Kidney epithelial cell (primary cell): ENCODE results near the gene IL36A. TPM values are rescaled to one million over a fixed set of nuclear protein-coding genes. Genes with fewer than 3 reads are reported as not detected.

ENCODE experiments used
- DNase-seq: peaks from one replicate; pipeline ENCODE4 v3.0.0-alpha.2; 2010; ENCODE audit warnings: low read depth
- H3K27me3 ChIP-seq: 2 replicates; pipeline ENCODE4 v1.6.0; 2011; ENCODE audit warnings: low read length; ENCODE audit not compliant: control insufficient read depth, insufficient read depth
- H3K36me3 ChIP-seq: 2 replicates; pipeline ENCODE4 v1.5.1; 2011; ENCODE audit warnings: low read length; ENCODE audit not compliant: control insufficient read depth, insufficient read depth
- H3K4me3 ChIP-seq: 2 replicates; pipeline ENCODE4 v1.5.1; 2011; ENCODE audit warnings: low read depth, mild to moderate bottlenecking, control low read depth, low read length
- CTCF ChIP-seq: IDR thresholded peaks from 2 replicates; pipeline ENCODE4 v1.5.1; 2011; ENCODE audit warnings: mild to moderate bottlenecking, moderate library complexity, low read length, control low read depth, inconsistent platforms; ENCODE audit not compliant: insufficient read depth, poor library complexity, severe bottlenecking
- total RNA-seq: library from RNA; depleted of rRNA; stranded (reverse); fragments of >200 nt; gene quantifications from 2 replicates; pipeline ENCODE4 v1.2.3, GENCODE V29; 2015

IL36A gene
- total RNA-seq, 1 donor from 2014 or later, result not detected

DNA sequence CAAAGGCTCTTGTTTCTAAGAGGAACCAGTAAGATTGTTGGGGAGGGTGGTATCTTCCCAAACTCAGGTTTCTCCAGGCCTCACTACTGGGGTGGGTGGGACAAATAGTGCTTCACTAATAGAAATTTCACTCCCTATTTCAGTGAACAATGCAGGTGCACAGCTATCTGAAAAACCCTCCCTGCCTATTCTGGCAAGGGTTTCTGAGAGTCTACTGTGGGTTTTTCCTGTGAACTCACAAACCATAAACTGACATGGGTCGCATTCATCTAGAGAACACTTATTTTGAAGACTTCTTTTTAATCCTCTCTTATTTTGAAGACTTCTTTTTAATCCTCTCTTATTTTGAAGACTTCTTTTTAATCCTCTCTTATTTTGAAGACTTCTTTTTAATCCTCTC is 4.4 kb downstream of the IL36A start:
- no peak for DNase-seq
- H3K36me3 ChIP-seq, result no peaks in the 10 kb centered on the region
- no peak overlapping the region for H3K4me3 ChIP-seq
- no peaks in the 10 kb centered on the region for H3K27me3 ChIP-seq
- TF ChIP-seq CTCF, result no peak

- no peak for DNase-seq
- TF ChIP-seq CTCF, result no peak
- no peak overlapping the region for H3K4me3 ChIP-seq
- H3K36me3 ChIP-seq, result no peaks in the 10 kb centered on the region
- no peaks in the 10 kb centered on the region for H3K27me3 ChIP-seq
Measured at GRCh38 chr2:113010088-113010487, 4.8 kb downstream of the IL36A start.

DNA sequence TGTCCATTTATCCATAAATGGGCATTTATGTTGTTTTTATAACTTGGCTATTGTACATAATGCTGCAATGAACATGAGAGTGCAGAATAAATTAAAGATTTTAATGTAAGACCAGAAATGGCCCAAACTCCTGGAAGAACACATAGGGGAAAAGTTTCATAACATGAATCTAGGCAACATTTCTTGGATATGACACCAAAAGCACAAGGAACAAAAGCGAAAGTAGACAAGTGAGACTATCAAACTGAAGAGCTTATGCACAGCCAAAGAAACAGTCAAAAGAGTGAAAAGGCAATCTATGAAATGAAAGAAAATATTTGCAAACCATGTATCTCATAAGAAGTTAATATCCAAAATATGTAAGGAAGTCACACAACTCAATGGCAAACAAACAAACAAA is 5.8 kb downstream of the IL36A start:
- Histone ChIP-seq H3K36me3 (no peaks in the 10 kb centered on the region), H3K4me3 (no peak overlapping the region), H3K27me3 (peaks cover 2% of the 10 kb centered on the region)
- TF ChIP-seq CTCF, result no peak
- DNase-seq, result no peak

- no peak for TF ChIP-seq CTCF
- Histone ChIP-seq H3K36me3 (no peaks in the 10 kb centered on the region), H3K27me3 (peaks cover 2% of the 10 kb centered on the region), H3K4me3 (no peak overlapping the region)
- no peak for DNase-seq
Measured at GRCh38 chr2:113012436-113013335, 7.4 kb downstream of the IL36A start.

DNA sequence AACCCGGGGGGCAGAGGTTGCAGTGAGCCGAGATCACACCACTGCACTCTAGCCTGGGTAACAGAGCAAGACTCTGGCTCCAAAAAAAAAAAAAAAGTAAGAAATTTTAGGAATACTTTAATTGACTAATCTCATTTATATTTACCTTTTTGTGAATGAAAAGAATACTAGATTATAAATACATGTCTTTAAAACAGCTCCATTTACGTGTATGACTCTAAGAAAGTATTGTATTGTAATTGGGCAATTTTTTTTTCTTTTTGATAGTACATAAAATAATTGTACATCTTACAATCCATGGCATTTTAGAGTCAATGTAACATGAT is 8.0 kb downstream of the IL36A start:
- no peak for TF ChIP-seq CTCF
- no peaks in the 10 kb centered on the region for H3K36me3 ChIP-seq
- DNase-seq, result no peak
- H3K4me3 ChIP-seq, result no peak overlapping the region
- peaks cover 2% of the 10 kb centered on the region for H3K27me3 ChIP-seq

DNA sequence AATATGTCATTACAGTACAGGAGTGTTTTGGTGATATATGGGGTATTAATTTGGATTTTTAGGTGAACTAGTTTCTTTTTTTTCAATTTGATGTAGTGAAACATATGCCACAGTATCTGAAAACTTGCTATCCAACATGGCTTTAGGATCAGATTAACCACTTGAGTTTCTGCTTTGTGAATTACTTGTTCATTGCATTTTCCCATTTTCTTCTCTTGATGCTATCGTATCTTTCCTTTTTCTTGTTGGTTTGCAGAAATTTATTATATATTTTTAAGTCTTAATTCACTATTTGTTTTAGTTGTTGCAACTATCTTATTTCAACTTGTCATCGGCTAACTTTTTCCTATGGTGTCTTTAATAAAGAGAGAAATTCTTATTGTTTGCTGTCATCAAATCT is 8.8 kb downstream of the IL36A start:
- TF ChIP-seq CTCF, result no peak
- no peak for DNase-seq
- H3K36me3 ChIP-seq, result no peaks in the 10 kb centered on the region
- H3K4me3 ChIP-seq, result no peak overlapping the region
- H3K27me3 ChIP-seq, result peaks cover 4% of the 10 kb centered on the region
